GM19035 (cell line): ENCODE results near the gene MICAL3.
"Not testable (repeated sequence)": the region's sequence is repeated elsewhere in the genome, so short reads cannot be mapped to it uniquely, and the experiment has no call there.

Experiments
- ATAC-seq: cut with Tn5 transposase; IDR thresholded peaks from one replicate; pipeline ENCODE4 v1.9.1; 2021; ENCODE audit not compliant: unreplicated experiment

Gene MICAL3

GRCh38 chr22:18032455-18033101 lies 8.2 kb upstream of the MICAL3 start:
- ATAC-seq, result no peak

DNA sequence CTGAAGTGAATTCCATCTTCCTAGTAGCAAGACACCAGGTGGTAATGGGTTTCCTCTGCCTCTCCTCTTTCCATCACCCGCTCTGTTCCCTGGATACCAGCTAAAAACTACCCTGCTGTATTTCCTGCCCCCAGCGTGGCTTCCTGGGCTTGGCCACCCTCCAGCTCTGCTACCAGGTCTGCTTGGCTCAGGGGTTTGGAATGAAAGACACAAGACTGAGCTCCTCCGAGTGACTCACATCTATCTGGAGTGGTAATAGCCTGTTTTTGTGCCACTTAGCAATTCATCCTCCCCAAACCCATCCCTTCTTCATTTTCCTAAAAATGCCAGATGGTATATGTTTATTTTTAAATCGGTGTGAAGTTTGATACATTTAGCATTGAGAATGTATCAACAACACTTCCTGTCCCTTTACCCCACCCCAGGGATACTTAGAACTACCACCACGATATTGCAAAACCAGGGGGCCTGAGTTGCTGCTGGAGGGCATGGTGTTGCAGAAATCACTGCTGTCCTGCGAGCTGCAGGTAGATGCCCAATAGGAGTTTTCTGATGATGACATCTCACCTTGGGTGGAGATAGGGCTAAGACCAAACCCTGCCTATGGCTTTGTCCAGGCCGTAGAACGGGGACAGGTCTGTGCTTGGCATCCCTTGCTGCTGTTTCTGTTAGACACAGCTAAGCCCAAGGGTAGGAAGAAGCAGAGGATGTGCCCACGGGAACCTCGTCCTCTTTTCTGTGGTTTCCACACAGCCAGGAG lies 7.5 kb upstream of the MICAL3 start:
- ATAC-seq, result no peak

- no peak for ATAC-seq
Observed at GRCh38 chr22:18029686-18030267, 5.4 kb upstream of the MICAL3 start.

GRCh38 chr22:18028817-18029527 lies 4.6 kb upstream of the MICAL3 start:
- no peak for ATAC-seq

DNA sequence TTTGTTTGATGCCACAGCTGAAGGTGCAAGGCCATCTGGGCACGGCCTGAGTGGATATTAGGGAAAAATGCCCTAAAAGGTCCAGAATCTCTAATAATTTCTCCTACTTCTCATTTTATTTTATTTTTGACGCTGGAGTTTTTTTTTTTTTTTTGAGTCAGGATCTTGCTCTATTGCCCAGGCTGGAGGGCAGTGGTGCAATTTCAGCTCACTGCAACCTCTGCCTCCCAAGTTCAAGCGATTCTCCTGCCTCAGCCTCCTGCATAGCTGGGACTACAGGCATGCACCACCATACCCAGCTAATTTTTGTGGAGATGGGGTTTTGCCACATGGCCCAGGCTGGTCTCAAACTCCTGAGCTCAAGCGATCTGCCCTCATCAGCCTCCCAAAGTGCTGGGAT lies 1.5 kb upstream of the MICAL3 start:
- not testable (repeated sequence) for ATAC-seq

DNA sequence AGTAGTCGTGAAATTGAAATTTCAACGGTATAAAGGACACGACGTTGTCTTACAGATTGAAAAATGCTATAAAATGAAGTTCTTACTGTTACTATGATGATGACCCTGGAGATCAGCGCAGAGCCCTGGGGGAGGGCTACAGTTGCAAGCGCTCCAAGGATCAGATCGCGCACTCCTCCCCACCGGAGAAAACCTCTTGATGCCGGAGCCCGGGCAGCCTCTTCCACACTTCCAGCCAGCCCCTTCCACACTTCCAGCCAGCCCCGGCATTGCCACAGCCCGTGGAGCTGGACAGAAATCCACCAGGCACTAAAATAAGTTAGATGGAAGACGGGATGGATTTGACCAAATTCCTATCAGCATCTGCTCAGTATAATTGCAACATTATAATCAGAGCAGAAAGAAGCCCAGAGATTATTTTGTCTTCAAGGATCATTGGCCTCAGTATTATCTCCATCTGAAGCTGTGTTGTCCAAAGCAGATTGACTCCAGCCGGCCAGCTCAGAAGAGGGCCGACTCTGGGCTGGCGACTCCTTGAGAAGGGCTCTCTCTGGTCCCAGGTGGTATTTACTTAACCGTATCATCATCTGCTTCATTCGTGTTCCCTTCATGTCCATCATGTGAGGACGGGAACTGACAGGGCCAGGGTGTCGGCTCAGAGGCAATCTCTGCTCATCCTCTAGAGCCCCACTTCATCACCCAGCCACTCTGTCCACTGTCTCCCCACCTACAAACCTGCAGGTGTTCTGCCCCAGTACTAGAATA lies 777 bp upstream of the MICAL3 start:
- ATAC-seq, result no peak

- no peak for ATAC-seq
Observed at GRCh38 chr22:18023509-18024275, 669 bp downstream of the MICAL3 start.

- ATAC-seq, result no peak
Observed at GRCh38 chr22:18022876-18023275, 1.5 kb downstream of the MICAL3 start.

DNA sequence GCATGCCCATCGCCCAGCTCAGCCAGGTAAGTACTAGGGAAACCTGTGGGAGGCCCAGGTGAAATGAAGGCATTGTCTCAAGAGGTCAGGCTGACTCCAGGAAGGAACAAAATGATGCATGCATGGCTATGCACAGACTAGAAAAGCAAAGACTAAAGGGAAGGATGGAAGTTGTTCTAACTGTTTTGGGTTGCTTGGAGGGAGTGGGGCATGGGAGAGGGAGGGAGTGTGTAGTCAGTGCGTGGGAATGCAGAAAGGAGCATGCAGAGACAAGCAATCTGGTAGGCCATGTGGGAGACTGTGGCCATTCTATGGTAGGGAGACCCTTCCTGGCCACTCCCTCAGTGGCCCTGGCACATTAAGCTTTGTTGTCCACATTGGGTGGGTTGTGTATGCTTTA lies 2.9 kb downstream of the MICAL3 start:
- no peak for ATAC-seq

- not testable (repeated sequence) for ATAC-seq
Observed at GRCh38 chr22:18020743-18021142, 3.6 kb downstream of the MICAL3 start.

DNA sequence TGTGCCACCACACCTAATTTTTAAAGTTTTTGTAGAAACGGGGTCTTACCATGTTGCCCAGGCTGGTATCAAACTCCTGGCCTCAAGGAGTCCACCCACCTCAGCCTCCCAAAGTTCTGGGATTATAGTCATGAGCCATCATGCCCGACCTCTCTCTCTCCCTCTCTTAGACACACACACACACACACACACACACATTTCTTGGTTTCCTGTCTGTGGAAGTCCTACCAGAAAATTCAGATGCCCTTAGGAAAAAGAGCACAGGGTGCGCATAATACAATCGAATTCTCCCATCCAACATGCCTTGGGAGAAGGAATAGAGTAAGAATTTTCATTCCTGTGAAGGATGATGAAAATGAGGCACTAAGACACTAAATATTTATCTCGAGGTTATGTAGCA lies 10.4 kb downstream of the MICAL3 start:
- ATAC-seq, result no peak

- ATAC-seq, result no peak
Observed at GRCh38 chr22:18013436-18013835, 10.9 kb downstream of the MICAL3 start.

DNA sequence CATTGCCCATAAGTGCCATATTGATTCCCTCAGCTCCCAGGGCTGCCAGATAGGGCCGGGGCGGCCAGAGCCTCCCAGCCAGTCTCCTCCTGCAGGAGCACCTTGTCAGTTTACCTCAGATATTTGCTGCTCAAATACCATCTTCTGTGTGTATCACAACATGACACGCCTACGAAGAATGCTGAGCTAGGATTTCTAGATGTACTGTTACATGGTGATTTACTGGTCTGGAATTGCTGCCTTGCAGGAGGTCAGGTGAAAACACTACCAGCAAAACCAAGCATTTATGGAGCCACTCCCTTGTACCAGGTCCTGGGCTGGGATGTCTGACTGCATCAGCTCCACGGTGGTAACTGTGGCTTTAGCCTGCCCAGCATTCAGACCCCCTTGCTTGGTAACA lies 11.8 kb downstream of the MICAL3 start:
- ATAC-seq, result no peak

GRCh38 chr22:18010266-18010665 lies 14.1 kb downstream of the MICAL3 start:
- no peak for ATAC-seq

GRCh38 chr22:18008136-18008535 lies 16.2 kb downstream of the MICAL3 start:
- no peak for ATAC-seq

- no peak for ATAC-seq
Observed at GRCh38 chr22:18005201-18005926, 19.0 kb downstream of the MICAL3 start.

DNA sequence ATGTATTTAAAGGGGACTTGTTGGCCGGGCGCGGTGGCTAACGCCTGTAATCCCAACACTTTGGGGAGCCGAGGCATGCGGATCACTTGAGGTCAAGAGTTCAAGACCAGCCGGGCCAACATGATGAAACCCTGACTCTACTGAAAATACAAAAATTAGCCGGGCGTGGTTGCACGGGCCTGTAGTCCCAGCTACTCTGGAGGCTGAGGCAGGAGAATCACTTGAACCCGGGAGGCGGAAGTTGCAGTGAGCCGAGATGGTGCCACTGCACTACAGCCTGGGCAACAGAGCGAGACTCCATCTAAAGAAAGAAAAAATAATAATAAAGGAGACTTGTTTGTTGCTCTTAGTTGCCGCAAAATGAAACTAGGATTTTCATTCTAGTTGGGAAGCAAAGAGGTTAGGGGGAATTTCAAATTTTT lies 22.5 kb downstream of the MICAL3 start:
- not testable (repeated sequence) for ATAC-seq

- no peak for ATAC-seq
Observed at GRCh38 chr22:18001040-18001893, 23.1 kb downstream of the MICAL3 start.
